A204.1 (cell line): ENCODE measurements around the gene PSME3IP1.
A peak's percentile ranks its signal among the peaks of the same experiment; 100 is the strongest.
"Not testable (repeated sequence)": the region's sequence is repeated elsewhere in the genome, so short reads cannot be mapped to it uniquely, and the experiment has no call there.

ENCODE experiments used
- FAIRE-seq: peaks from 2 replicates; lab custom pipeline; 2012; peaks lifted over from hg19 to GRCh38; lab: Jason Lieb, UNC

PSME3IP1 gene

GRCh38 chr16:57196753-57197152 is 10.9 kb upstream of the PSME3IP1 start:
- no peak for FAIRE-seq

GRCh38 chr16:57196286-57196685 is 10.4 kb upstream of the PSME3IP1 start:
- no peak for FAIRE-seq

- no peak for FAIRE-seq
Measured at GRCh38 chr16:57194512-57194911, 8.7 kb upstream of the PSME3IP1 start.

- no peak for FAIRE-seq
Measured at GRCh38 chr16:57192720-57193486, 7.1 kb upstream of the PSME3IP1 start.

- no peak for FAIRE-seq
Measured at GRCh38 chr16:57192146-57192545, 6.3 kb upstream of the PSME3IP1 start.

GRCh38 chr16:57191056-57191571 is 5.3 kb upstream of the PSME3IP1 start:
- FAIRE-seq: no peak

GRCh38 chr16:57190136-57190535 is 4.3 kb upstream of the PSME3IP1 start:
- no peak for FAIRE-seq

GRCh38 chr16:57189527-57189926 is 3.7 kb upstream of the PSME3IP1 start:
- FAIRE-seq: not testable (repeated sequence)

- no peak for FAIRE-seq
Measured at GRCh38 chr16:57188711-57189002, 2.8 kb upstream of the PSME3IP1 start.

GRCh38 chr16:57187902-57188710 is 2.3 kb upstream of the PSME3IP1 start:
- FAIRE-seq: not testable (repeated sequence)

- no peak for FAIRE-seq
Measured at GRCh38 chr16:57186872-57187854, 1.3 kb upstream of the PSME3IP1 start.

GRCh38 chr16:57185446-57185944 is 344 bp downstream of the PSME3IP1 start:
- FAIRE-seq: no peak

GRCh38 chr16:57184887-57185445 is 873 bp downstream of the PSME3IP1 start:
- no peak for FAIRE-seq

- FAIRE-seq: no peak
Measured at GRCh38 chr16:57184113-57184512, 1.7 kb downstream of the PSME3IP1 start.

- no peak for FAIRE-seq
Measured at GRCh38 chr16:57179215-57179828, 6.5 kb downstream of the PSME3IP1 start.

- FAIRE-seq: no peak
Measured at GRCh38 chr16:57178793-57179212, 7.0 kb downstream of the PSME3IP1 start.

GRCh38 chr16:57178196-57178595 is 7.6 kb downstream of the PSME3IP1 start:
- no peak for FAIRE-seq

GRCh38 chr16:57175896-57176295 is 9.9 kb downstream of the PSME3IP1 start:
- FAIRE-seq: no peak

- FAIRE-seq: no peak
Measured at GRCh38 chr16:57172721-57173290, 13.0 kb downstream of the PSME3IP1 start.

GRCh38 chr16:57169327-57169726 is 16.5 kb downstream of the PSME3IP1 start:
- no peak for FAIRE-seq

GRCh38 chr16:57167953-57168352 is 17.9 kb downstream of the PSME3IP1 start:
- FAIRE-seq: peak; percentile 52
